ENCODE results near the gene MTF2.

The MTF2 gene

GRCh38 chr1:93078986-93079654, at the start of gene MTF2:
Gene MTF2, plus strand, starts transcription at chr1:93079283. Its CDS starts 244 bp downstream, at chr1:93079527.
- DNase-seq, result peak; percentile 93

- peak; percentile 9 for DNase-seq
These were observed 49.8 kb upstream of the MTF2 start for GRCh38 chr1:93029317-93029716.

GRCh38 chr1:93030191-93030590, 48.9 kb upstream of the MTF2 start:
- DNase-seq, result peak; percentile 13

DNA sequence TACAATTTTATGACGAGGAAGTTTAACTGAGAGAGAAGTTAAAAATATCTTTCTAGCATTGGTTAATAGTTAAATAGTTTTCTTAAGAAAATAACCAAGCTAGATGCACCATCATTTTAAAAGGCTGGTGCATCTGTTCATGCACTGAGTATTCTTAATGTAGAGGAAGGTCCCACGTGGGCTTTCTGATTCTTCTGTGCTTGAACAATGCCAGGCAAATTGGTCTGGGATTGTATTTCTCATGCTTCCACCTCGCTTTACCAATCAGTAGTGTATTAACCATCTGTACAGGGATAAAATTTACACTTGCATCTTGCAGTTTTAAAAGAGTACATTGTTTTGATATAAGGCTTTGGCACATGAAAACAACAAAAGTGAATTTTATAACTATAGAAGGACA, 47.4 kb upstream of the MTF2 start:
- no peak for DNase-seq

DNA sequence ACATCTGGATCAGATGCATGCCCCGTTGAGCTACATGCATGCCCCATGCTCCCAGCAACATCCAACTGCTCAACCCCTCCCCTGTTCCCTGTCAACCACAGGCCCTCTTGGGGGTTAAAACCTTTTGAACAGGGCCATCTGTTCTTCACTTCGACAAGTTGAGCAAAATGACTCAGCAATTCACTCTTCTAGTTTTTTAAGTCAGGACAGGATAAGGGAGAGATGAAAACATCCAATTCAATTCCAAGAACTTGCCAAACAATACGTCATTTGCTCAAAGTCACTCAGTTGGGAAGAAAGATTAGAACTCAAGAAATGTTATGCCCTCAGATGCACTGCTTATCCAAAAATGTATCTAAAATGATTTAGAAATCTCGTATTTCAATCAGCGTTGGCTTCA, 46.1 kb upstream of the MTF2 start:
- peak; percentile 41 for DNase-seq

- DNase-seq, result peak; percentile 90
These were observed 45.3 kb upstream of the MTF2 start for GRCh38 chr1:93033785-93034184.

DNA sequence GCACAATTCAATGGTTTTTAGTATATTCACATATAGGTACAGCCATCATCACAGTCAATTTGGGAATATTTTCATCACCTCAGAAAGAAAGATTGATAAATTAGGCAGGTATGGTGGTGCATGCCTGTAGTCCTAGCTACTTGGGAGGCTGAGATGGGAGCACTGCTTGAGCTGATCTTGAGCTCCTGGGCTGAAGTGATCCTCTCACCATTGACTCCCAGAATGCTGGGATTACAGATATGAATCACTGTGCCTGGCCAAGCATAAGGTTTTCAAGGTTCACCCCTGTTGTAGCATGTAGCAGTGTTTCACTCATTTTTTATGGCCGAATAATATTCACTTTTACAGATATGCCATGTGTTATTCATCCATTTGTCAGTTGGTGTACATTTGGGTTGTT, 44.7 kb upstream of the MTF2 start:
- DNase-seq, result no peak

- DNase-seq, result no peak
These were observed 42.4 kb upstream of the MTF2 start for GRCh38 chr1:93036672-93037071.

DNA sequence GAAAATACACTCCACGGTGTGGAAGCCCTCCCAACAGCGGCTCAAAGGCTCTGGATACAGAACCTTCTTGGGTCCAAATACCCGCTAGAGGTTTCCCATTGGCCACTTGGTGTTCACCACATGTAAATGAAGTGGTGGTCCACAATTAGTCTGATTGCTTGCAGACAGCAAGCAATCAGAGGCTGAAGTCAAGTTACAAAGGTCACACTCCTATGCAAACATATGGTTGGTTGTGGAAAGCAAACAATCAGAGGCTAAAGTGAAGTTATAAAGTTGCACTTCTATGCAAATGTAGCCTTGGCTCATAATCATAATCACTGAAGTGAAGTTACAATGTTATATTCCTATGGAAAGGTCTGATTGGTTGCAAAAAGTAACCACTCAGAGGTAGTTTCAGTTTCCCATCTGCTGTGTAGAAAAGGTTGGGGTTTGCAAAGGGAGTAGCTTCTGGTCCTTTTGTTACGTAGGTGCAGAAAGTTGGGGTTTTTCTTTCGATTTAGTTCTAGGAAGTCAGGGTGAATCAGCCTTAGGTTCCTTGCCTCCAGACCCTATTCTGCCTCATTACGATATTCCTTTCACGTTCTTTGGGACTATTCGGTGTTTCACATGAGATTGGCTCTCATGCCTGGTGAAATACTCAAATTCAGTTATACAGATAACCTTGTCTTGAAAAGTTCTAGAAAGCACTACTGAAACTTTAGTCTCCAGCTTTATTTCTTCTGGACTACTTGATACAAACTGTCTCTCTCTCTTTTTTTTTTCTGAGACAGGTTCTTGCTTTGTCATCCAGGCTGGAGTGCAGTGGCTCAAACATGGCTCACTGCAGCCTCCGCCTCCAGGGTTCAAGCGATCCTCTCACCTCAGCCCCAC, 36.7 kb upstream of the MTF2 start:
- peak; percentile 71 for DNase-seq

GRCh38 chr1:93043057-93043557, 36.0 kb upstream of the MTF2 start:
- DNase-seq, result no peak

DNA sequence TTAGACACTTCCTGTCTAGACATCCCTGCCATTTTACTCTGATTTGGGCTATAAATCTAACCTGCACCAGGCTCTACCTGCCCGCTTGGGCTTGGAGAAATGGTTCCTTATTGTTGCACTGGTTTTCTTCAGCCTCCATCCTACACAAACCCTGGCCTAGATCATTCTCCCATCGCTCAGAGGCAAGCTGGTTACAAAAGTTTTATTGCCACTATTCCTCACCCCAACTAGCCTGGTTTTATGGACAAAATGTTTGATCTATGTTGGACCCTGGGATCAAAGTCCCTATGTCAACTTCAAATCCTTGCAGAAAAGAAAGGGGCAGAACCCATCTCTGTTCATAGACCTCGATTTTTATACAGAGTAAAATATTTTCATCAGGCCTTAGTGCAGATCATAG, 31.5 kb upstream of the MTF2 start:
- DNase-seq, result no peak

DNA sequence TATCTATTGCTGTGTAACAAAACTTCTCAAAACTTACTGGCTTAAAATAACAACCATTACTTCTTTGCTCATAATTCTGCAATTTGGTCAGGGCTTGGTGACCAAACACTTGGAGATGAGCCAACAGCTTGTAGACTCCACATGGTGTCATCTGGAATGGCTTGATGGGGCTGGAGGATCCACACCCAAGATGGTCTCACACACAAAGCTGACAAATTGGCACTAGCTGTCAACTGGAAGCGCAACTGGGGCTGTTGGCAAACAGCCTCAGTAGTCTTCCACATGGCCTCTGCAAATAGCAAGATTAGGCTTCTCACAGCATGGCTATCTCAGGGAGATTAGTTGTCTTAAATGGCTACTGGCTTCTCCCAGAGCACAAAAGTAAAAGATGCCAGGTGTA, 27.1 kb upstream of the MTF2 start:
- no peak for DNase-seq

DNA sequence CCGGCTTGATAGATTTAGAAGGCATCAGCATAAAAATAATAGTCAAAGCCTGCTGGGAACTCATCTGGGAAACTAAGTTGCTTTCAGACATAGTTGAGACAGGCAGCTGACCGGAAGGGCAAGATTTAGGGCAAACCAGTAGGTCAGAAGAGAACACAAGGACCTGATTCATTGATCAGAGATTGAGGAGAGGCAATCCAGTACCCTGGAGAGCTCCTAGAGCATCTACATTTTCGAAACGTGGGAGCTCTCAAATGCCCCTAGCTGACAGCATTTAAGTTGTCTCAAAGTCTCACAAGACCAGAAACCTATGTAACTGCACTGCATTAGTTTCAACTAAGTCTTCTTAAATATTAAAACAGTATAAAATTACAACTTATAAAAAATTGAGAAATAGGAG, 22.9 kb upstream of the MTF2 start:
- peak; percentile 32 for DNase-seq

- no peak for DNase-seq
These were observed 22.4 kb upstream of the MTF2 start for GRCh38 chr1:93056649-93057048.

GRCh38 chr1:93061895-93062792, 16.9 kb upstream of the MTF2 start:
- peak; percentile 9 for DNase-seq

DNA sequence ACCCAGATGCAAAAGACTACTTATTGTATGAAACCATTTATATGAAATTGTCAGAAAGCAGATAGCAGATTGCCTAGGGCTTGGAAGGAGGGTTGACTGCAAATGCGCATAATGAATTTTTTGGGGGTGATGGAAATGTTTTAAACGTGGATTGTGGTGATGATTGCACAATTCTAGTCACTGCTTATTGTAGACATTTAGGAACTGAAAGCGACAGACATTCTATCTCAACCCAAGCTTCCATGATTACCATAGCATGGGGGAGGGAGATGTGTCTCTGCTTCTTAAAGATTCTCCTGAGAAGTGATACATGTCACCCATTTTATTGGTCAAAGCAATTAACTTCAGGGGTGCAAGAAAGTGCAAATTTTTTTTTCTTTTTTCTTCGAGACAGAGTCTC, 2.8 kb upstream of the MTF2 start:
- DNase-seq, result peak; percentile 98

GRCh38 chr1:93078203-93078602, 880 bp upstream of the MTF2 start:
- DNase-seq, result no peak

DNA sequence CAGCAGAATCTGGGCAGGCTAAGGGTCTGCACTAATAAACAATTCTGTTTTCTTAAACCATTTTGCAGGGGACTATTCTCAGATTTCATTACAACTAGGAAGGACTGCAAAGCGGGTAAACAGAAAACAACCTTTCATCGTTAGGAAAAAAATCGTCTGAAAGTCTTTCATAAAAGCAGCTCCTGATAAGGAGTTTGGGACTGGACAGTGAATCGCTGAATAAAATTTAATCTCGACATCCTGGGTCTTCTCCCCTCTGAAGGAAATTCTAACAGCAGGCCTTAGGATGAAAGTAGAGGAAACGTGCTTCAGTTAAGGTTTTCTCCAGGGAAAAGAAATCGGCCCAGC, 471 bp upstream of the MTF2 start:
- no peak for DNase-seq

DNA sequence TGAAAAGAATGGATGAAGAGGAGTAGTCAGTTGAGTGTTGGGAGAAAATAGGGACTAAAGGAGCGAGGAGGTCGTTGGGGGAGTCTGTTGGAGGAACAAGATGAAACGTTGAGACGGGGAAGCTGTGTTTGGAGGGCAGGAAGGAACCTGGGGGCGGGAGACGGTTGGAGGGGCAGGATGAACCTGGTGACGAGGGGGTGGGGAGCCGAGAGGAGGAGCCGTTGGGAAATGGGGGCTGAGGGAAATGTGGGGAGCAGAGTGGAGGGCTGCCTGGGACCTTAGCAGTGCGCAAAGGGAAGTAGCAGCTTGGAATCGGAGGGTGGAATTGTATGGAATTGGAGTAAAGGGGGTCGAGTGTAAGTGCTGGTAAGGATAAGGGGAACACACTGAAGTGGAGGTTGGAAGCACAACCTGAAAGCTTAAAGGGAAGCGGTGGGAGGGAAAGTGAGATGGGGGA, 630 bp downstream of the MTF2 start:
- no peak for DNase-seq

DNA sequence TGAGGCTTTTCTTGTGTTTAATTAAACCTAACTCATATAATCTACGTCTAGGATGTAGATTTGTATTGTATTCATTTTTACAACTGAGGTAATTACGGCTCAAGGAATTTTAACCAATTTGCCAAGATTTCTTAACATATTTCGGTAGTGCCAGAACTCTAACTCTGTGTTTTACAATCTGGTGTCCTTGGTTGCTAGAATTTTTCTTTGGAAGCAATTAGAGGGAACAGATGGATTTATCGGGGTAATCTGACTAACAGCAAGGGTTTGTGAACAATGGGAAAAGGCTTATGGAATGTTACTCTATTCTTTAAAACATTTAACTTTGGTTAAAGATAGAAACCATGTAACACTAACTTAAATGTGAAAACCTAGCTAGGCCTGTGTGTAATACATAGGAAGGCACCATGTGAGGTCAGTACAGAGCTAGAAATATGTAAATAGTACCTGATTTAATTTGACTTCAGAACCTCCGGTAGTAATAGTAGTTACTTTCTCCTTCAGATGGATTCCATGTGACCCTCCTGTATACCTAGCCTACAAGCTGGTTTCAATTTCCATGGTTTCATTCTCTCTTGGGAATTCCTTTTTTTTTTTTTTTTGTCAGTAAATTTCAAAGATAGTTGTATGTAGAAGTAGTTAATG, 1.2 kb downstream of the MTF2 start:
- peak; percentile 67 for DNase-seq

DNA sequence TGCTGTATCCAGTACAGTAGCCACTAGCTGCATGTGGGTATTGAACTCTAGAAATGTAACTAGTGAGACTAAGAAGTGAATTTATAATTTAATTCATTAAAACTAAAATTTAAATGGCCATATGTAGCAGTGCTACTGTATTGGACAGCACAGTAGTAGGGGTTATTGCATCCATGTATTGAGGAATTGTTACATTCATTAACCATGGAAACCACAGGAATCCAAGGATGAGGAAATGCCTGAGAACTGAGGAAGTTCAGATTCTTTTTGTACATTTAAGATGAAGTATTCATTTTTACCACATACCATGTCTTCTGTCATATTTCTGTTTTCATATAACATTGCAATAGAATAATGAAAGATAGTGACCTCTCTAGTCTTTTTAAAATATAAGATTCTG, 2.6 kb downstream of the MTF2 start:
- DNase-seq, result peak; percentile 69

- no peak for DNase-seq
These were observed 3.2 kb downstream of the MTF2 start for GRCh38 chr1:93082313-93082712.

- DNase-seq, result no peak
These were observed 4.9 kb downstream of the MTF2 start for GRCh38 chr1:93083979-93084378.

Data from MV-4-11 (cell line).